Middle frontal gyrus (tissue), 1 donor: ENCODE data around the gene POM121L12.

ENCODE experiments used
- DNase-seq: peaks from one replicate; pipeline ENCODE4 v3.0.0-alpha.2; 2015; ENCODE audit warnings: low spot score; ENCODE audit errors: extremely low spot score

The POM121L12 gene

GRCh38 chr7:53035499-53036412 lies at the start of gene POM121L12:
Gene POM121L12 (plus strand): TSS chr7:53035633. CDS start chr7:53035672, 39 bp downstream.
- DNase-seq, result no peak

DNA sequence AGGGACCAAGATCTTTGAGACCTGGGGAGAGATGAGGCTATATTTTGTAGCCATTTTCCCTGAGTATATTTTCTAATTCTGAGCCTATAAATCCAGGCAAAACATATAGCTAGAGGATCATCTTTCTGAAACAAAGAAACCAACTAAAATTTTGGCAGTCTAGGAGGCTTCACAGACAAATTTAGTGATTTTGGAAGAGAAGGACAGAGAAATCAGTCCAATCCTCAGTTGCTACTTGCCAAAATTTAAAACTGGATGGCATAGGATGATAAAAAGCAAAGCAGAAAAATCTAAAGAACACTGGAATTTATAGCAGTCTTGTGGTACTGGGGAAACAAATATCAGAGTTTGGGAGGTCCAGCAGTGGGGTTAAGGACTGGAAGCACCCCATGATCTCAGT lies 43.4 kb upstream of the POM121L12 start:
- DNase-seq, result no peak

GRCh38 chr7:52992479-52993162 lies 42.8 kb upstream of the POM121L12 start:
- no peak for DNase-seq

DNA sequence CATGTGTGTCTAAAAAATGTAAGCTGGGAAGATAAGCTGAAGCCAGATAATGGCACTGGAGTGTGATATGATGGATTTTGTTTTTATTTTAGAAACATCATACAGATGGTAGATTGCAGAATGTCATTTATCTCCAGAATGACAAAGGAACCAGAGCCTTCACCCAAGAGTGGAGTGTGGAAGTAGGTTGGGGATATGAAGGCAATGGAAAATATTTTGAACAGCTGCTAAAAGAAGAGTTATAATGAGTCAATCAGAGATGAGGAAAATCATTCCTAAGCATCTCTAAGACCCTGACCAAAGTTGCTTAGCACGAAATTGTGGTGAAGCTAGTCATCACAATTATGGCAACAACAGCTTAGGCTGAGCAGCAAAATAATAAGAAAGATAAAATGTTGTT lies 39.8 kb upstream of the POM121L12 start:
- no peak for DNase-seq

- no peak for DNase-seq
Measured at GRCh38 chr7:53001221-53001620, 34.2 kb upstream of the POM121L12 start.

DNA sequence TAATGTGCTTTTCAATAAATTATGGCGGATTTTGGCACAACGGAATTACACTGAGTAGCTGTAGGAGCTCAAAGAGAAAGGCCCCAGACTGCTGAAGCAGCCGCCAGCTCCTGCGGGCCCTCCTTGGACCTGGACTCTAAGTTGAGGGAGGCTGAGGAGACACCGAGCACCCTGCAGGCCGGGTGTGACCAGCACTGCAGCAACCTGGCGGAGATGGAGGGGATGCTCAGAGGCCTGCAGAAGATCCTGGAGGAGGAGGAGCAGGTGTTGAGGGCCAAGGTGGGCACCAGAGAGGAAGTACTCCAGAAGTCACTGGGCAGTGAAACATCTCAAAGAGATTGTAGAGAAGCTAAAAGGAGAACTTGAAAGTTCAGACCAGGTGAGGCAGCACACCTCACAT lies 33.0 kb upstream of the POM121L12 start:
- no peak for DNase-seq

DNA sequence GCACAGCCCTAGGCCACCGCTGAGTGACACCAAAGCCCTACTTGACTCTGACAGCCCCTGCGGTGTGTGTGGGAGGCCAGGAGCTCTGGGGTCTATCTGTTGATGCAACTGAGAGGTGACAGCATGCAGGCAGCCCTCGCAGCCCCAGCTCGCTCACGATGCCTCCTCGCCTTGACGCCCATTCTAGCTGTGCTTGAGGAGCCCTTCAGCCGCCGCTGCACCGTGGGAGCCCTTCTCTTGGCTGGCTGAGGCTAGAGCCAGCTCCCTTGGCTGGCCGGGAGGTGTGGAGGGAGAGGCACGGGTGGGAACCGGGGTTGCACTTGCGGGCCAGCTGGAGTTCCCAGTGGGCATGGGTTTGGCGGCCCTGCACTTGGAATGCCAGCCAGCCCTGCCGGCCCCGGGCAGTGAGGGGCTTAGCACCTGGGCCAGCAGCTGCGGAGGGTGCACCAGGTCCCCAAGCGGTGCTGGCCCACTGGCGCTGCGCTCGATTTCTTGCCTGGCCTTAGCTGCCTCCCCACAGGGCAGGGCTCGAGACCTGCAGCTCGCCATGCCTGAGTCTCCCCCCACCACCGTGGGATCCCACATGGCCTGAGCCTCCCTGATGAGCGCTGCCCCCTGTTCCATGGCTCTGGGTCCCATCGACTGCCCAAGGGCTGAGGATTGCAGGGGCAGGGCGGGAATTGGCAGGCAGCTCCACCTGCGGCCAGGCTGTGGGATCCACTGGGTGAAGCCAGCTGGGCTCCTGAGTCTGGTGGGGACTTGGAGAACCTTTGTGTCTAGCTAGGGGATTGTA lies 31.6 kb upstream of the POM121L12 start:
- DNase-seq, result no peak

GRCh38 chr7:53013925-53014324 lies 21.5 kb upstream of the POM121L12 start:
- DNase-seq, result no peak

DNA sequence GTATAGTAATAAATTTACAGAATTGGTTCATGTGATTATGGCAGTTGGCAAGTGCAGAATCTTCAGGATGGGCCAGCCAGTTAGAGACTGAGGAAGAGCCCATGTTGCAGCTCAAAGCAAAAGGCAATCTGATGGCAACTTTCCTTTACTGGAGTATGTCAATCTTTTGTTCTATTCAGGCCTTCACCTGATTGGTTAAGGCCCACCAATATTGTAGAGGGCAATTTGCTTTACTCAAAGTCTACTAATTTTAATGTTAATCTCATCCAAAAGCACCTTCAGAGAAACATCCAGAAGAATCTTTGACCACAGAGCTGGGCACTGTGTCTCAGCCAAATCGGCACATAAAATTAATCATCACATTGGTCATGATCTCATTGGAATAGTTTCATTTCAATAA lies 20.0 kb upstream of the POM121L12 start:
- no peak for DNase-seq

DNA sequence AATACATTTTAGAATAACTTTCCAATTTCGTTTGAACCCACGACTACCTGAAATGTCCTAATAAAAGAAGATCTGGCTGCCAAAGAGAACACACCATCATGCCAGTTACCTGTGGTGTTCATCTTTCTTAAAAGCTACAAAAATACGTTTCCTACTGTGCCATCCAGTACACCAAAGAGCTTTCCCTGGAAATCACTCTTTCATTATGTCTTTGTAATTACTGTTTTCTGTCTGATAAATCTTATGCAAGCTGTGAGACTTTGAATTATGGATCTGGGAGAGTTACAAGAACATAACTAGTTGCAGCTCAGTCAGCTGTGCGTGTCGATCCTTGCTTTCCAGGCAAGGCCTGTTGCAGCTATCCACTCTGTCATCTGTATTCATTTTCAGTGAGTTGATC lies 12.5 kb upstream of the POM121L12 start:
- no peak for DNase-seq

DNA sequence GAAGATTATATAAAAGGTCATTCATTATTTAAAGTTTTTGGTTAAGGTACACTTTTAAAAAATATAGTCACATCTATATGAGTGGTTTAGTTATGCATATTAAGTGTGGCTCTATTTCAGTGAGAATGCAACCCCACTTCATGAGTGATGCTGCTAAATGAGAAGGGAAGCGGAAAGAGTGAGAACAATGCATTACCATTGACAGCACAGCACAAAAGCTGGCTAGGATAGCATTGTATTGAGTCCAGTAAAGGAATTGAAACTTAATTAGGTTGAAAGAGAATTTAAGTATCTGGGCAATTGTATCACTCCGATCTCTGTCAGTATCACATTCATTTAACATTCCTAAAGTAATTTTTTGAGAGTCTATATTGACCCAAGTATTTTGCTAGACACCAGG lies 13.2 kb downstream of the POM121L12 start:
- no peak for DNase-seq

DNA sequence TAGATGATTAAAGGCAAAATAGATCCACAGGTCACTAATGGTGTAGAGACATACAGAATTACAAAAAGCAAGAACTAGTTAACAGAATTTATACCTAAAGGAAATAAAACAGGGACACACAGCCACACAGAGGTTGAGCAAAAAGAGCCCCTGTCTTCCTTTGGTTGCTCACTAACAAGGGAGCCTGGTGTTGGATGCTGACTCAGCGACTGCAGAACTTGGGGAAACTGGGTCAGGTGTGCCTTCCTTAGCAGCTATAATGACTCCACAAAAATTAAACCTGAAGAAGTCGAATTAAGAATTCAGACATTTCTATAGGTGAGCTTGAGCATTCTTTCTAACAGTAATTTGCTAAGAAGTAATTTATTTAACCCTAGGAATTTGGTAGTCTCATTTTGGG lies 15.0 kb downstream of the POM121L12 start:
- no peak for DNase-seq

DNA sequence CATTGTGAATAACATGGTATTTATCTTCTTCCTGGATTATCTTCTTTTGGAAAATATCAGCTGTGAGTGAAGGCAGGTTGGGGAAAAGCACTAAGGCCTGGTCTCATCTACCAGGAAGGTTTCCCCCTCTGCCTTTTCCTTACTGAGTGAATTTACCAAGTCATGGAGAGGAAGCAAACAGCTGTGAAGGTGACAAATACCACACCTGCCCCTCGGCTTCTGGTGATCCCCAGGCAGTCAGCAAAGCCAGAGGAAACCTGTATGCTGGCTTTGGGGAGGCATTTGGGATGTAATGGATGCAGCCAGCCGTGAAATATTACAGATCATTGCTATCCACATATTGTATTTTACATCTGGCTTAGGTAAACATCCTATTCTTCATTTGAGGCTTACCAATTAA lies 24.2 kb downstream of the POM121L12 start:
- no peak for DNase-seq

GRCh38 chr7:53060066-53060465 lies 24.6 kb downstream of the POM121L12 start:
- DNase-seq, result no peak

DNA sequence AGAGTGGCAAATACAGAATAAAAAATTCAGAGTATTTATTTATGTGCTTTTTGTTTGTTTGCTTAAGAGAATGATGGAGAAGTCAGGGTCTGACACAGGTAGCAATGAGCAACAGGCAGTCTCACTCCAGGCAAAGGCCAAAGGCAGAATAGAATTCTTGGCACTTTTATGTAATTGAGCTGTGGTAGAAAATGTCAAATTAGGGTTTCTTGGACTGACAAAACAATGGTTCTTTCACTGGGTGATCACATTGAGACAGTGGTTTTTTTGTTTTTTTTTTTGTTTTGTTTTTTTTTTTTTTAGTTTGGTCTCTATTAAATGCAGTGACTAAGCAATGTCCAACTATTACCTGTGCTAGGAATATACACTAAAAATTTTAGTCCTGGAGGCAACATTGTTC lies 27.4 kb downstream of the POM121L12 start:
- DNase-seq, result no peak

DNA sequence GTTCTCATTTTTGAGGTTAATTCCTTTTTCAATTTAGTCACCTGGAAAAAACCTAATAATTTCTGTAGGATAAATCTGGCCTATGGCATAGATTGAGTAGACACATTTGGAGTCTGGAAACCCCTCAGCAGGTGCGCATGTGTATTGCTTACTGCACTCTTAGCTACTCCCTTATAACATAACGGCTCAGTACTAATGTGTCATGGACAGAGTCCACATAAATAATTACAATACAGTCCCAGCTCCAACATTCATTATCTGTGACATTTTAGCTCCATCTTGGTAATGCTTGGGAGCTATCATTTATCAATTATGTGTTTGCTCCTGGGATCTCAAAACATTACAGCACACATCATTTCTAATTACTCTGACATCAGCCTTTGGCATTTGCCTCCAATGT lies 33.2 kb downstream of the POM121L12 start:
- no peak for DNase-seq

GRCh38 chr7:53070883-53071282 lies 35.5 kb downstream of the POM121L12 start:
- no peak for DNase-seq
